Ascending aorta (tissue), 2 donors: ENCODE data around the gene ST13. TPM values are rescaled to one million over a fixed set of nuclear protein-coding genes. Genes with fewer than 3 reads are reported as not detected.
A peak's percentile ranks its signal among the peaks of the same experiment; 100 is the strongest.
"Not testable (repeated sequence)": the region's sequence is repeated elsewhere in the genome, so short reads cannot be mapped to it uniquely, and the experiment has no call there.

ENCODE experiments used
- DNase-seq, 2 donors: peaks; one replicate each; pipeline ENCODE4 v3.0.0-alpha.2; 2019; ENCODE audit warnings: low spot score in 2 of 2
- H3K27ac ChIP-seq, 2 donors: fragments of 200-600 bp; sonication (generic); one replicate each; pipeline ENCODE4 v1.5.1; 2016 to 2017; ENCODE audit warnings: mild to moderate bottlenecking in 1 of 2
- H3K27me3 ChIP-seq: fragments of 200-600 bp; sonication (generic); one replicate; pipeline ENCODE4 v1.5.1; 2017
- H3K36me3 ChIP-seq, 2 donors: fragments of 200-600 bp; sonication (generic); one replicate each; pipeline ENCODE4 v1.5.1; 2016
- H3K4me1 ChIP-seq, 2 donors: fragments of 200-600 bp; sonication (generic); one replicate each; pipeline ENCODE4 v1.5.1; 2016 to 2017; ENCODE audit warnings: mild to moderate bottlenecking in 1 of 2
- H3K4me3 ChIP-seq, 2 donors: fragments of 200-600 bp; sonication (generic); one replicate each; pipeline ENCODE4 v1.5.1; 2016 to 2017; ENCODE audit warnings: mild to moderate bottlenecking in 1 of 2
- H3K9me3 ChIP-seq, 2 donors: fragments of 200-600 bp; sonication (generic); one replicate each; pipeline ENCODE4 v1.5.1; 2016
- intact Hi-C: fragments of 100-400 bp; cut with DNase I; formaldehyde crosslinking; loops from one replicate; pipeline ENCODE4 v1.15.1; 2023
- total RNA-seq: library from RNA; depleted of rRNA; stranded (reverse); fragments of >200 nt; gene quantifications from one replicate; pipeline ENCODE4 v1.1.0, GENCODE V29; 2016
- TF ChIP-seq, protein P1 (sequence below), 3 experiments: fragments of 200-600 bp in 2 of 3; fragments of 450-650 bp in 1 of 3; sonication (generic) in 2 of 3; IDR thresholded peaks; one replicate each; pipeline ENCODE4 v1.5.1; 2016 to 2019; ENCODE audit warnings: antibody characterized with exemption in 3 of 3, mild to moderate bottlenecking in 1 of 3, moderate library complexity in 1 of 3

ST13 gene
- total RNA-seq, 1 donor from 2014 or later, result 46.0 TPM

DNA sequence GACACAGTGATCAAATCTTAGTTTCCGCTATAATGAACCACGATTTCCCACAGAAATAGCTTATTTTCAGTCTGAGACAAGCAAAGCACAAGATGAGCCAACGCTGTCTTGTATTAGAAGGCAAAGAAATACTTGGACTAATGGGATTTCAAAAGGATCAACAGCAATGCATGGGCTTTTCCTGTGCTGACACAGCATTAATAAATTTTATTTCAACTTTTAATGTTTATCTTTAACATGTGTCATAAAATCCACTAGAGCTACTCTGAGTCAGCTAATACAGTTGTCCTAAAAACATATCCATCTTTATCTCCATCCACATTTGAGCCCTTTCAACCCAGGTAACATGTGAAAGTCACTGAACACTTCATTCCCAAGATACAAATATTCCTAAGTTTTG, 21.8 kb downstream of the ST13 start:
- intact Hi-C loops, result no loop called here
- DNase-seq, result no peak
- H3K9me3 ChIP-seq, result no peaks in the 10 kb centered on the region

DNA sequence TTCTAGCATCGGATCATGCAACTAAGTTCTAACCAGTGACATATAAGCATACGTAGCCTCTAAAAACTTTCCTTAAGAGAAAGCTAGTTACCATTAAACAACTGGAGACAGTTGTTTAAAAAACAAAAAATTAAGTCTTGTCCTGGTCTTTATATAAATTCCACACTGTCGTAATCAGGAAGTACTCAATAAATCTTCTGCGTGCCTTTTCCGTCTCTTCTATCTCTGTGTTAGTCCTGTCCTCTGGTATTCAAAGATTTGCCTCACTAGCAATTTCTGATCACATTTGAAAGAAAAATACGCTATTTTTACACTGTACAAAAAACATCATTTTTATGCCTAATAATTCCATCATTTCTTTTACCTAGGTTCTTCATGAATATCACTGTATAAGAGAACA, 27.3 kb downstream of the ST13 start:
- H3K27me3 ChIP-seq, result no peaks in the 10 kb centered on the region
- H3K36me3 ChIP-seq, result peaks cover 57 to 88% of the 10 kb centered on the region in 2 donors
- no peaks in the 10 kb centered on the region for H3K4me1 ChIP-seq
- intact Hi-C loops, result no loop called here
- no peak overlapping the region for H3K27ac ChIP-seq
- no peaks in the 10 kb centered on the region for H3K9me3 ChIP-seq
- no peak for DNase-seq
- TF ChIP-seq, protein P1, sequence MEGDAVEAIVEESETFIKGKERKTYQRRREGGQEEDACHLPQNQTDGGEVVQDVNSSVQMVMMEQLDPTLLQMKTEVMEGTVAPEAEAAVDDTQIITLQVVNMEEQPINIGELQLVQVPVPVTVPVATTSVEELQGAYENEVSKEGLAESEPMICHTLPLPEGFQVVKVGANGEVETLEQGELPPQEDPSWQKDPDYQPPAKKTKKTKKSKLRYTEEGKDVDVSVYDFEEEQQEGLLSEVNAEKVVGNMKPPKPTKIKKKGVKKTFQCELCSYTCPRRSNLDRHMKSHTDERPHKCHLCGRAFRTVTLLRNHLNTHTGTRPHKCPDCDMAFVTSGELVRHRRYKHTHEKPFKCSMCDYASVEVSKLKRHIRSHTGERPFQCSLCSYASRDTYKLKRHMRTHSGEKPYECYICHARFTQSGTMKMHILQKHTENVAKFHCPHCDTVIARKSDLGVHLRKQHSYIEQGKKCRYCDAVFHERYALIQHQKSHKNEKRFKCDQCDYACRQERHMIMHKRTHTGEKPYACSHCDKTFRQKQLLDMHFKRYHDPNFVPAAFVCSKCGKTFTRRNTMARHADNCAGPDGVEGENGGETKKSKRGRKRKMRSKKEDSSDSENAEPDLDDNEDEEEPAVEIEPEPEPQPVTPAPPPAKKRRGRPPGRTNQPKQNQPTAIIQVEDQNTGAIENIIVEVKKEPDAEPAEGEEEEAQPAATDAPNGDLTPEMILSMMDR (IDR thresholded peaks at IDR 0.05), result no peak
- no peak overlapping the region for H3K4me3 ChIP-seq

More for the DNA sequence above, 21.8 kb downstream of the ST13 start:
- no peak overlapping the region for H3K27ac ChIP-seq
- no peak overlapping the region for H3K4me3 ChIP-seq
- no peaks in the 10 kb centered on the region for H3K4me1 ChIP-seq
- TF ChIP-seq, protein P1 (IDR thresholded peaks at IDR 0.05), result no peak
- H3K36me3 ChIP-seq, result peaks cover 80 to 93% of the 10 kb centered on the region in 2 donors
- no peaks in the 10 kb centered on the region for H3K27me3 ChIP-seq

DNA sequence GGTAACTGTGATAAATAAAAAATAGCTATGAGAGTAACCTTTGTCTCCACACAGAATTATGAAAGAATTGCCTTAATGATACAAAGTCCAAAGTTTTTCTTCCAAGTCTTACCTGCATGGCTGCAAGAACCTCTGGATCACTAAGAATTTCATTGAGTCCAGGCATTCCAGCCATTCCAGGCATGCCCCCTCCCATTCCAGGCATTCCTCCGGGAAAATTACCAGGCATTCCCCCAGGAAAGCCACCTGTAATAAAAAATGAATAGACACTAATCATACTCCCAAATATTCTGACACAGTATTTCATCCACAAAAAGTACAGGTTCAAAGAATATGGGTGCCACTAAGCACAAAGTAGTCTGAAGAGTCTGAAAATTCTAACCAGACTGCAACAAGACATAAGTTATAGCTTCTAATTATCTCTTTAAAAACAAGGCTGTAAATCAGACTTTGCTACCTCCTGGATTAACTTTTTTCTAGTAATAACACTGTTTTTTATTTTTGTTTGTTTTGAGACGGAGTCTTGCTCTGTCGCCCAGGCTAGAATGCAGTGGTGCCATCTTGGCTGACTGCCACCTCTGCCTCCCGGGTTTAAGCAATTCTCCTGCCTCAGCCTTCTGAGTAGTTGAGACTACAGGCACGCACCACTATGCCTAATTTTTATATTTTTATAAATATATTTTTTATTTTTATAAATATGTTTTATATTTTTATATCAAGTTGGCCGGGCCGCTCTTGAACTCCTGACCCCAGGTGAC, 29.3 kb downstream of the ST13 start:
- no peak overlapping the region for H3K27ac ChIP-seq
- H3K9me3 ChIP-seq, result no peaks in the 10 kb centered on the region
- intact Hi-C loops, result no loop called here
- no peak for DNase-seq
- H3K36me3 ChIP-seq, result peaks cover 47 to 77% of the 10 kb centered on the region in 2 donors
- no peak overlapping the region for H3K4me3 ChIP-seq
- H3K27me3 ChIP-seq, result no peaks in the 10 kb centered on the region
- H3K4me1 ChIP-seq, result no peaks in the 10 kb centered on the region
- TF ChIP-seq, protein P1 (IDR thresholded peaks at IDR 0.05), result no peak

DNA sequence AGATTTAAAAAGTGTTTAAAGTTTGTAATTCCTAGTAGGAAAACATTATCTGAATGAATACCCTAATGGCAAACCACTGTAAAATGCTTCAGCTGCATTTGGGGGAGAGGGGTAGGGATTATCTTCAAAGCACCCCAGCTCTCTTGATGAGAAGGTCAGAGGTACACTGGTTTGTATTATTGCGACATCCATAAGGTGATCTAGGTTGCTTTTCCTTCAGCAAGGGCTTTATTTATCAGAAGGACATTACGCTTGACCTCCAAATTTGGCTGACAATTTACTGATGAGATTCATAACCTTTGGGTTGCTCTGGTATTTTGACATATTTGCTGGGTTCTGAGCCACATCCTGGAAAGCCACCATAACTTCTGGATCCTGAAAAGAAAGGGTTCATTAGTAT, 30.1 kb downstream of the ST13 start:
- H3K4me3 ChIP-seq, intact Hi-C loops: not testable (repeated sequence)
- H3K36me3 ChIP-seq, result peaks cover 38 to 69% of the 10 kb centered on the region in 2 donors

DNA sequence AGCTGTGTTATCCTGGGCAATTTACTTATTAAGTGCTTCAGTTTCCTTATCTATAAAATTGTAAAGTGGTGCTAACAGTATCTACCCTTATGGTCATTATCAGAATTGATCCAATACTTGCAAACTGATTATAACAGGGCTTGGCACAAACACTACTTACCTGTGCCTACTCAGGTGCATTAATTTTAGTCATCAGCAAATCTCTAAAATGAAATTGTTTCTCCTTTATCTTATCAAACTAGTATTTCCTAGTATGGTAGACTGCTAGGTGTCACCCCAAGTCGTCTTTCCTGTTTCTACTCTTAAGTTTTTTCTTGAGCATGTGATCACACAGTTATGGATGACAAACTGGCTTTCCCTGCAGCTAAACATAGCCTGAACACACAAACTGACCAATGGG, 33.0 kb downstream of the ST13 start:
- TF ChIP-seq, protein P1 (IDR thresholded peaks at IDR 0.05), result no peak
- Histone ChIP-seq H3K4me1 (peaks cover 0 to under 1% of the 10 kb centered on the region in 2 donors), H3K27ac (no peak overlapping the region), H3K27me3 (no peaks in the 10 kb centered on the region), H3K9me3 (no peaks in the 10 kb centered on the region), H3K36me3 (peaks cover 22 to 40% of the 10 kb centered on the region in 2 donors), H3K4me3 (no peak overlapping the region)
- no peak for DNase-seq
- intact Hi-C loops, result no loop called here

More for the DNA sequence above, 30.1 kb downstream of the ST13 start:
- DNase-seq, H3K27me3 ChIP-seq, H3K9me3 ChIP-seq, H3K4me1 ChIP-seq, H3K27ac ChIP-seq: not testable (repeated sequence)

DNA sequence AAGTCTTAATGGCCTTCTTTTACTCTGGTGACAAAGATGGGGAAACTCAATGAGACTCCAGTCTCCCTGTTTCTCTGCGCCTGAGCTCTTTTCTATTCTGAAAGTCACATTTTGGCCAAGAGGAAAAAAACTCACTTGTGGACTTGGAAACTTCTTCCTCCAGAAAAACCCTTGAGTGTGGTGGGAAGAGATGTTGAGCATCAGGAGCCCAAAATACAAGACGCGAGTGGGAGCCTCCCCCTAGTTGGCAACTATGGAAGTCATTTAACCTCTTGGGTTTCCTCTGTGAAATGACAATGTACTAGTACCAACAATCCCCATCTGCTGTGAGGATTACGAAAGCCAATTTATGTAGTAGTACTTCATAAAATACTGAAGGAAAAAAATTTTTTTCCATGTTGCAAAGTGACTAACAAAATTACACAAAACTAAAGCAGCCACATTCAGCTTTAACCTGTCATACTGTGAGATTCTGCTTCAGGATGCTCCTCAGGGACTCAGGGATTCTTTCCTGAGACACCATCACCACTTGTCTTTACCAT, 36.8 kb downstream of the ST13 start:
- H3K27ac ChIP-seq, result peak overlapping the region; percentile 74 to 78
- DNase-seq, result no peak

More for the DNA sequence above, 36.8 kb downstream of the ST13 start:
- intact Hi-C loops, result loop anchor here (1.0 to 10.0 kb wide), 5 partner anchors 38 to 1665 kb away; partner anchors contain the start of genes CBX7, MRTFA, RPS19BP1 and XPNPEP3
- Histone ChIP-seq H3K27me3 (no peaks in the 10 kb centered on the region), H3K4me1 (peaks cover 0 to 13% of the 10 kb centered on the region in 2 donors), H3K36me3 (peaks cover 6 to 10% of the 10 kb centered on the region in 2 donors), H3K4me3 (peak overlapping the region; percentile 82 to 90), H3K9me3 (no peaks in the 10 kb centered on the region)
- TF ChIP-seq, protein P1 (IDR thresholded peaks at IDR 0.05), result no peak
